GM12875 (cell line): ENCODE results near the gene GOLM1.

Experiments
- H3K4me3 ChIP-seq: one replicate; pipeline ENCODE4 v1.5.1; 2011; ENCODE audit warnings: low read depth, low read length, control low read depth
- TF ChIP-seq, protein P1 (sequence below): IDR thresholded peaks from 2 replicates; pipeline ENCODE4 v1.5.1; 2011; ENCODE audit warnings: low read depth, mild to moderate bottlenecking, control low read depth, inconsistent platforms, low read length, moderate library complexity, borderline replicate concordance; ENCODE audit not compliant: insufficient read depth

The GOLM1 gene

DNA sequence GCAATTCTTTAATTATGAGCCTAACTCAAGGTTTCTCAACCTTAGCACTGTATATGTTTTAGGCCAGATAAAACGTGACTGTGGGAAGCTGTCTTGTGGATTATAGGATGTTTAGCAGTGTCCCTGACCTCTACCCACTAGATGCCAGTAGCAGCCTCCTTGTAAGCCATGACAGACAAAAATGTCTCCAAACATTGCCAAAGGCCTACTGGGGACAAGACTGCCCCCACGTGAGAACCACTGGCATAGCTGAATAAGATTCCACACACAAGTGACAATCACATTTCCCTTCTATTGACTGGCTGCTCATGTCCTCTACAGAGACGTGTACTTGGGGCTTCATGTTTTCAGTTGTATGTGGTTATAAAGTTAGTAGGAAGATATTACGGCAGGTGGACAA lies 55.4 kb downstream of the GOLM1 start:
- H3K4me3 ChIP-seq, result no peak overlapping the region
- TF ChIP-seq, protein P1, sequence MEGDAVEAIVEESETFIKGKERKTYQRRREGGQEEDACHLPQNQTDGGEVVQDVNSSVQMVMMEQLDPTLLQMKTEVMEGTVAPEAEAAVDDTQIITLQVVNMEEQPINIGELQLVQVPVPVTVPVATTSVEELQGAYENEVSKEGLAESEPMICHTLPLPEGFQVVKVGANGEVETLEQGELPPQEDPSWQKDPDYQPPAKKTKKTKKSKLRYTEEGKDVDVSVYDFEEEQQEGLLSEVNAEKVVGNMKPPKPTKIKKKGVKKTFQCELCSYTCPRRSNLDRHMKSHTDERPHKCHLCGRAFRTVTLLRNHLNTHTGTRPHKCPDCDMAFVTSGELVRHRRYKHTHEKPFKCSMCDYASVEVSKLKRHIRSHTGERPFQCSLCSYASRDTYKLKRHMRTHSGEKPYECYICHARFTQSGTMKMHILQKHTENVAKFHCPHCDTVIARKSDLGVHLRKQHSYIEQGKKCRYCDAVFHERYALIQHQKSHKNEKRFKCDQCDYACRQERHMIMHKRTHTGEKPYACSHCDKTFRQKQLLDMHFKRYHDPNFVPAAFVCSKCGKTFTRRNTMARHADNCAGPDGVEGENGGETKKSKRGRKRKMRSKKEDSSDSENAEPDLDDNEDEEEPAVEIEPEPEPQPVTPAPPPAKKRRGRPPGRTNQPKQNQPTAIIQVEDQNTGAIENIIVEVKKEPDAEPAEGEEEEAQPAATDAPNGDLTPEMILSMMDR, result peak; percentile 36; the same call in 1 of the 2 replicates

DNA sequence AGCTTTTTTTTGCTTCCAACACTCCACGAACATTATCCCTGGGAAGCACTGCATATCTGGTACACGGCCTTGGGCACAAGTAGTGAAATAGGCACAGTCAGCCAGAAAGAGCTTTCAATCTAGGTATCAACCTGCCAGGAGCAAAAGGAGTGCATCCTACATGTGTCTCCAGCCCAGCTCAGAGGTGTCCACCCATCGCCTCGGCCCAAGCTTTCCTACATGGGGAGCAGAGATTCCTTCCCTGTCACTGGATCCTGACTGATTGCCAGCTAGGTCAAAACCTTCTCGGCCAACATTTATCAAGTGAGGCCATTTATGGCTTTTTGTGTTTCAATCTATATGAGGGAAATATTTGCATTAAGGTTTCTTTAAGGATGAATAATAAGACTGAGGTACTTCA lies 55.8 kb downstream of the GOLM1 start:
- TF ChIP-seq, protein P1, result no peak
- no peak overlapping the region for H3K4me3 ChIP-seq

DNA sequence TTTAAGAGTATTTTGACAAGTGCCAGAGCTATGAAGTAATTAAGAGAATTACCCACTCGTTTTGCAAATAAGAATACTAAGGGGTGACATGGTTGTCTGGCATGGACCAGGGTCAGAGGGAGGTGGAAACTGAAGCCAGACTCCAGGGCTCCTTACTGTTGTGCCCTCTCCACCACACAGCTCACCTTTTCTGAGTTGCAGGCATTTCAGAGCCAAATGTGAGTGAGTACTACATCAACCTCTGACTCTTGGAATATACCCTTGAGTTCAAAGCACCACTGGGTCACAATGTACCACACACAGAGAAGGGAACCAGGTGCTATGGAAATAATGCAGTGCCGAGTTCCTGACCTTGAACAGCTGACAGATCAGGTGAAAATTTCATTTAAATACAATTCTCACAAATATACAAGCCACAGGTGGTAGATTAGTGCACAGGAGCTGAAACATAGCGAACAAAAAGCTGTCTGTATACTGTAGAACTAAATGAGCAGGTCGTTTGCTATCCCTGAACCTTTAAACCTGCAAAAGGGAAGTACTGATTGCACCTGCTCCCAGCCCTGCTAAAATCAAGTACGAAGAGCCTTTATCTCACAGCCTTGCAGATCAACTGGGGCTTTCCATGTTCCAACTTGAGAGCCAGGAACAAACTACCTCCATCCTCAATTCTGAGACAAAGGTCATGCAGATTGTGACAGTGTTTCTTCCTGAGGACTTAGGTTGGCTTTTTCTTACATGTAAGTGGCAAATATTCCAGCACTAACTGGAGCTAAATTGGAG lies 57.0 kb downstream of the GOLM1 start:
- TF ChIP-seq, protein P1, result no peak
- H3K4me3 ChIP-seq, result no peak overlapping the region

- TF ChIP-seq, protein P1, result no peak
- H3K4me3 ChIP-seq, result no peak overlapping the region
Measured at GRCh38 chr9:86041311-86041741, 58.0 kb downstream of the GOLM1 start.

DNA sequence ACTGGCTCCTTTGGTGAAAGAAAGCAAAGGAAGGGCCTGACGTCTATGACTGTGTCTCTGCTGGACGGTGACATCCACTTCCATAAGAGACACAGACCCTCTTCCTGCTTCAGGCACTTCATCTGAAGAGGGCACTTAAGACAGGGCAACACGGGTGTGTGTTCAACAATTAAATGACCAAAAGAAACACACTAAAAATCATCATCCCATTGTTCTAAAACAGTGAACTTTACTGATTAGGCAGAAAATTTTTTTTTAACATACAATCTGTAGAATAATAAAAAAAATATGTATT lies 58.5 kb downstream of the GOLM1 start:
- H3K4me3 ChIP-seq, result no peak overlapping the region
- TF ChIP-seq, protein P1, result no peak

- no peak overlapping the region for H3K4me3 ChIP-seq
- TF ChIP-seq, protein P1, result no peak
Measured at GRCh38 chr9:86039991-86040860, 59.1 kb downstream of the GOLM1 start.
